GM21381 (cell line): ENCODE measurements around the gene UCMA.
"Not testable (repeated sequence)": the region's sequence is repeated elsewhere in the genome, so short reads cannot be mapped to it uniquely, and the experiment has no call there.

ENCODE experiments used
- ATAC-seq: cut with Tn5 transposase; IDR thresholded peaks from one replicate; pipeline ENCODE4 v1.9.1; 2021; ENCODE audit warnings: mild to moderate bottlenecking, moderate library complexity; ENCODE audit not compliant: unreplicated experiment

UCMA gene

GRCh38 chr10:13234736-13235135 lies 562 bp upstream of the UCMA start:
- not testable (repeated sequence) for ATAC-seq

- no peak for ATAC-seq
These were observed 816 bp downstream of the UCMA start for GRCh38 chr10:13233358-13233757.

GRCh38 chr10:13231808-13232207 lies 2.4 kb downstream of the UCMA start:
- no peak for ATAC-seq

GRCh38 chr10:13231190-13231589 lies 3.0 kb downstream of the UCMA start:
- ATAC-seq = no peak

- no peak for ATAC-seq
These were observed 7.1 kb downstream of the UCMA start for GRCh38 chr10:13227031-13227430.

- no peak for ATAC-seq
These were observed 8.6 kb downstream of the UCMA start for GRCh38 chr10:13225601-13226000.

GRCh38 chr10:13224210-13224995 lies 9.8 kb downstream of the UCMA start:
- ATAC-seq = no peak

- ATAC-seq = no peak
These were observed 10.9 kb downstream of the UCMA start for GRCh38 chr10:13223241-13223640.

- ATAC-seq = no peak
These were observed 11.6 kb downstream of the UCMA start for GRCh38 chr10:13222566-13222965.

GRCh38 chr10:13222151-13222550 lies 12.0 kb downstream of the UCMA start:
- ATAC-seq = no peak

- no peak for ATAC-seq
These were observed 12.6 kb downstream of the UCMA start for GRCh38 chr10:13221572-13221971.

- no peak for ATAC-seq
These were observed 14.2 kb downstream of the UCMA start for GRCh38 chr10:13219685-13220670.

- ATAC-seq = no peak
These were observed 15.3 kb downstream of the UCMA start for GRCh38 chr10:13218878-13219277.

GRCh38 chr10:13213163-13213562 lies 21.0 kb downstream of the UCMA start:
- no peak for ATAC-seq

GRCh38 chr10:13206546-13207443 lies 27.4 kb downstream of the UCMA start:
- ATAC-seq = no peak

- no peak for ATAC-seq
These were observed 28.1 kb downstream of the UCMA start for GRCh38 chr10:13206091-13206490.

- ATAC-seq = no peak
These were observed 33.0 kb downstream of the UCMA start for GRCh38 chr10:13201132-13201531.

- ATAC-seq = no peak
These were observed 39.2 kb downstream of the UCMA start for GRCh38 chr10:13195016-13195415.

GRCh38 chr10:13193637-13194036 lies 40.5 kb downstream of the UCMA start:
- ATAC-seq = no peak

GRCh38 chr10:13191362-13191761 lies 42.8 kb downstream of the UCMA start:
- no peak for ATAC-seq

GRCh38 chr10:13190816-13191215 lies 43.4 kb downstream of the UCMA start:
- no peak for ATAC-seq
